Transverse colon (tissue), 4 donors: Measurements from ENCODE around the gene PACRG.

Experiments used
- EP300 ChIP-seq: sonication (generic); formaldehyde crosslinking; IDR thresholded peaks from one replicate; pipeline ENCODE4 v1.6.1; 2017; ENCODE audit warnings: antibody characterized with exemption, low read depth
- POLR2A ChIP-seq: fragments of 450-650 bp; IDR thresholded peaks from one replicate; pipeline ENCODE4 v1.6.1; 2016; ENCODE audit warnings: antibody characterized with exemption, mild to moderate bottlenecking, moderate library complexity
- POLR2AphosphoS5 ChIP-seq, 3 donors: sonication (generic); formaldehyde crosslinking; IDR thresholded peaks; one replicate each; pipeline ENCODE4 v1.6.1; 2016; ENCODE audit warnings: antibody characterized with exemption in 3 of 3
- TF ChIP-seq, protein P1 (sequence below), 5 experiments: fragments of 200-600 bp in 3 of 5; fragments of 450-650 bp in 2 of 5; sonication (generic) in 3 of 5; IDR thresholded peaks; 1 replicate in 2 of 5; 2 replicates in 3 of 5; pipeline ENCODE4 v1.5.1; 2016 to 2017; ENCODE audit warnings: antibody characterized with exemption in 5 of 5, inconsistent platforms in 3 of 5, mild to moderate bottlenecking in 2 of 5, moderate library complexity in 1 of 5

DNA sequence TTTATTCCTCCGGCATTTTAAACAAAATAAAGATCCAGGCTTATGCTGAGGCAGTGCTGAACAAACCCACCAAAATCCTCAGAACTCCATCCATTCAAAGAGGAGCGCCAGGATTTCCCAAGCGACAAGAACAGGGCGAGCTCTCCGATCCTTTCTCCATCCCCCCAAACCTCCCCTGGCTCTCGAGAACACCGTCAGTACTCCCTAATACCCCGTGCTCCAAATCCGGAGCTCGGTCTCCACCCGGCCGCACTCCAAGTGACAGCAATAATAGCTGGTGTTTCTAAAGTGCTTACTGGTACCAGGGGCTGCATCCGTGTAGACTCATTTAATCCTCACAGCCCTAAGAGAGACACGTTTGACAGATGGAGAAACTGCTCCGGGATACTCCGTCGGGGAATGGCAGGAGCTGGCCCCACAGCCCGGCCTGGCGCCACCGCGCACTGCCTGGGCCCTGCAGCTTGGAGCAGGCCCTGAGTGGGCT is 409.7 kb downstream of the PACRG start:
- TF ChIP-seq, protein P1, sequence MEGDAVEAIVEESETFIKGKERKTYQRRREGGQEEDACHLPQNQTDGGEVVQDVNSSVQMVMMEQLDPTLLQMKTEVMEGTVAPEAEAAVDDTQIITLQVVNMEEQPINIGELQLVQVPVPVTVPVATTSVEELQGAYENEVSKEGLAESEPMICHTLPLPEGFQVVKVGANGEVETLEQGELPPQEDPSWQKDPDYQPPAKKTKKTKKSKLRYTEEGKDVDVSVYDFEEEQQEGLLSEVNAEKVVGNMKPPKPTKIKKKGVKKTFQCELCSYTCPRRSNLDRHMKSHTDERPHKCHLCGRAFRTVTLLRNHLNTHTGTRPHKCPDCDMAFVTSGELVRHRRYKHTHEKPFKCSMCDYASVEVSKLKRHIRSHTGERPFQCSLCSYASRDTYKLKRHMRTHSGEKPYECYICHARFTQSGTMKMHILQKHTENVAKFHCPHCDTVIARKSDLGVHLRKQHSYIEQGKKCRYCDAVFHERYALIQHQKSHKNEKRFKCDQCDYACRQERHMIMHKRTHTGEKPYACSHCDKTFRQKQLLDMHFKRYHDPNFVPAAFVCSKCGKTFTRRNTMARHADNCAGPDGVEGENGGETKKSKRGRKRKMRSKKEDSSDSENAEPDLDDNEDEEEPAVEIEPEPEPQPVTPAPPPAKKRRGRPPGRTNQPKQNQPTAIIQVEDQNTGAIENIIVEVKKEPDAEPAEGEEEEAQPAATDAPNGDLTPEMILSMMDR (IDR thresholded peaks at IDR 0.05): no peak
- TF ChIP-seq EP300 (no peak), POLR2AphosphoS5 (IDR thresholded peaks at IDR 0.05) (no peak), POLR2A (no peak)
